ENCODE data around the gene RALGPS1. TPM values are rescaled to one million over a fixed set of nuclear protein-coding genes. Genes with fewer than 3 reads are reported as not detected.

The RALGPS1 gene
- polyA plus RNA-seq, 3 donors = 0.60 to 4.6 (median 1.3) TPM

- peaks cover 4 to 19% (median 9%) of the 10 kb centered on the region in 3 donors for H3K27me3 Mint-ChIP-seq (ENCODE audit: low read depth in 3 of 3)
- 97% methylated on average over 3 of the region's 4 CpGs for WGBS (ENCODE audit: insufficient coverage)
- Histone ChIP-seq H2AFZ (ENCODE audit: insufficient read depth, low read depth, low read length, poor library complexity, severe bottlenecking) (no peak overlapping the region), H3K27me3 (ENCODE audit: control insufficient read depth in 2 of 2, insufficient read depth in 2 of 2, low read length in 2 of 2) (no peaks in the 10 kb centered on the region), H3K79me2 (ENCODE audit: insufficient read depth, low read length) (no peaks in the 10 kb centered on the region), H3K9ac (ENCODE audit: insufficient read depth, low read length, poor library complexity, severe bottlenecking) (no peak overlapping the region), H3K36me3 (replicated peaks in 1 of 2; ENCODE audit: control insufficient read depth in 1 of 2, insufficient read depth in 2 of 2, low read length in 2 of 2) (no peaks in the 10 kb centered on the region), H3K9me3 (replicated peaks in 1 of 2; ENCODE audit: control insufficient read depth in 1 of 2, insufficient read depth in 1 of 2, low read length in 2 of 2) (peaks cover 0 to 3% of the 10 kb centered on the region in 2 donors), H3K4me1 (ENCODE audit: control insufficient read depth in 1 of 2, insufficient read depth in 2 of 2, low read length in 2 of 2) (no peaks in the 10 kb centered on the region), H4K20me1 (ENCODE audit: insufficient read depth, low read length) (no peaks in the 10 kb centered on the region), H3K4me2 (replicated peaks; ENCODE audit: extremely low read depth, low read length, poor library complexity, severe bottlenecking) (no peak overlapping the region), H3K27ac (ENCODE audit: low read depth in 1 of 2, low read length in 2 of 2) (no peak overlapping the region), H3K4me3 (replicated peaks in 1 of 3; ENCODE audit: low read depth in 2 of 3, low read length in 3 of 3) (no peak overlapping the region)
- peaks cover 5% of the 10 kb centered on the region for H3K4me1 Mint-ChIP-seq
- peaks cover 0 to 8% of the 10 kb centered on the region in 2 donors for H3K36me3 Mint-ChIP-seq
- H3K4me3 Mint-ChIP-seq = no peak overlapping the region
- peak overlapping the region in 1 of 7 donors; percentile 3 for H3K27ac Mint-ChIP-seq
- TF ChIP-seq CTCF (IDR thresholded peaks at IDR 0.05) = no peak
- no peak for DNase-seq
- intact Hi-C loops (cut with micrococcal nuclease) = no loop called here
- H3K9me3 Mint-ChIP-seq = peaks cover 2 to 15% (median 9%) of the 10 kb centered on the region in 7 donors
Observed at GRCh38 chr9:127074561-127075548, 160.3 kb downstream of the RALGPS1 start.

- Histone ChIP-seq H3K9me3 (replicated peaks in 1 of 2; ENCODE audit: control insufficient read depth in 1 of 2, insufficient read depth in 1 of 2, low read length in 2 of 2) (peaks cover 0 to 3% of the 10 kb centered on the region in 2 donors), H3K36me3 (replicated peaks in 1 of 2; ENCODE audit: control insufficient read depth in 1 of 2, insufficient read depth in 2 of 2, low read length in 2 of 2) (no peaks in the 10 kb centered on the region), H3K4me1 (ENCODE audit: control insufficient read depth in 1 of 2, insufficient read depth in 2 of 2, low read length in 2 of 2) (no peaks in the 10 kb centered on the region), H3K9ac (ENCODE audit: insufficient read depth, low read length, poor library complexity, severe bottlenecking) (no peak overlapping the region), H3K27me3 (ENCODE audit: control insufficient read depth in 2 of 2, insufficient read depth in 2 of 2, low read length in 2 of 2) (no peaks in the 10 kb centered on the region), H4K20me1 (ENCODE audit: insufficient read depth, low read length) (no peaks in the 10 kb centered on the region), H3K4me2 (replicated peaks; ENCODE audit: extremely low read depth, low read length, poor library complexity, severe bottlenecking) (no peak overlapping the region), H3K4me3 (replicated peaks in 1 of 3; ENCODE audit: low read depth in 2 of 3, low read length in 3 of 3) (no peak overlapping the region), H3K79me2 (ENCODE audit: insufficient read depth, low read length) (no peaks in the 10 kb centered on the region), H2AFZ (ENCODE audit: insufficient read depth, low read depth, low read length, poor library complexity, severe bottlenecking) (no peak overlapping the region), H3K27ac (ENCODE audit: low read depth in 1 of 2, low read length in 2 of 2) (no peak overlapping the region)
- peaks cover 0 to 7% of the 10 kb centered on the region in 2 donors for H3K36me3 Mint-ChIP-seq
- no peak overlapping the region for H3K27ac Mint-ChIP-seq
- no peak overlapping the region for H3K4me3 Mint-ChIP-seq
- no peak for TF ChIP-seq CTCF (IDR thresholded peaks at IDR 0.05)
- no peak for DNase-seq
- H3K27me3 Mint-ChIP-seq (ENCODE audit: low read depth in 3 of 3) = peaks cover 4 to 16% (median 9%) of the 10 kb centered on the region in 3 donors
- intact Hi-C loops (cut with micrococcal nuclease) = no loop called here
- peaks cover 5% of the 10 kb centered on the region for H3K4me1 Mint-ChIP-seq
- peaks cover 2 to 15% (median 9%) of the 10 kb centered on the region in 7 donors for H3K9me3 Mint-ChIP-seq
- WGBS (ENCODE audit: insufficient coverage) = no CpG with 5 or more reads among the region's 2 CpGs
Observed at GRCh38 chr9:127075624-127076372, 161.2 kb downstream of the RALGPS1 start.

Measured in CD14-positive monocyte (primary cell).